CD4-positive, alpha-beta memory T cell (primary cell): ENCODE measurements around the gene TUBGCP4. TPM values are rescaled to one million over a fixed set of nuclear protein-coding genes. Genes with fewer than 3 reads are reported as not detected.

Source experiments
- CTCF ChIA-PET: fragments of 350-600 bp; sonication (Branson Sonifier 250); formaldehyde crosslinking; loops from one replicate; lab custom pipeline; 2021; ENCODE audit warnings: inconsistent platforms; ENCODE audit not compliant: partially characterized antibody; lab: Charles Lee
- POLR2A ChIA-PET: fragments of 350-600 bp; sonication (Branson Sonifier 250); formaldehyde crosslinking; loops from one replicate; lab custom pipeline; 2021; ENCODE audit not compliant: partially characterized antibody; lab: Charles Lee
- DNase-seq, 5 donors: peaks; one replicate each; pipeline versions ENCODE4 v3.0.0 to v3.0.0-alpha.2; 2020 to 2022; ENCODE audit warnings: mixed read lengths in 1 of 5
- H3K27ac ChIP-seq: one replicate; pipeline ENCODE4 v1.7.0; 2013; ENCODE audit warnings: low read depth, low read length
- H3K27me3 ChIP-seq: 2 replicates; pipeline ENCODE4 v1.7.0; 2013; ENCODE audit warnings: mild to moderate bottlenecking, low read length, moderate library complexity; ENCODE audit not compliant: insufficient read depth
- H3K36me3 ChIP-seq: 2 replicates; pipeline ENCODE4 v1.7.0; 2013; ENCODE audit warnings: mild to moderate bottlenecking, low read length, moderate library complexity; ENCODE audit not compliant: insufficient read depth
- H3K4me1 ChIP-seq: 2 replicates; pipeline ENCODE4 v1.7.0; 2013; ENCODE audit warnings: mild to moderate bottlenecking, low read length, moderate library complexity; ENCODE audit not compliant: insufficient read depth
- H3K4me3 ChIP-seq, 2 donors: one replicate each; pipeline ENCODE4 v1.7.0; 2013; ENCODE audit warnings: low read length in 2 of 2, mild to moderate bottlenecking in 1 of 2
- H3K9me3 ChIP-seq, 2 donors: one replicate each; pipeline ENCODE4 v1.7.0; 2013; ENCODE audit warnings: low read length in 2 of 2, control low read depth in 1 of 2; ENCODE audit not compliant: control insufficient read depth in 1 of 2
- H3K27ac Mint-ChIP-seq, 7 donors: one replicate each; pipeline ENCODE4 v1.8.0; 2020 to 2021; ENCODE audit warnings: mixed read lengths in 7 of 7, mild to moderate bottlenecking in 6 of 7, inconsistent platforms in 3 of 7, moderate library complexity in 3 of 7
- H3K27me3 Mint-ChIP-seq, 2 donors: one replicate each; pipeline ENCODE4 v1.8.0; 2020 to 2021; ENCODE audit warnings: mixed read lengths in 2 of 2
- H3K36me3 Mint-ChIP-seq, 2 donors: one replicate each; pipeline ENCODE4 v1.8.0; 2020 to 2021; ENCODE audit warnings: mixed read lengths in 2 of 2, inconsistent platforms in 1 of 2, mild to moderate bottlenecking in 1 of 2
- H3K4me1 Mint-ChIP-seq, 4 donors: one replicate each; pipeline ENCODE4 v1.8.0; 2020 to 2021; ENCODE audit warnings: mixed read lengths in 4 of 4, mild to moderate bottlenecking in 1 of 4
- H3K4me3 Mint-ChIP-seq, 8 donors: one replicate each; pipeline ENCODE4 v1.8.0; 2020 to 2021; ENCODE audit warnings: mixed read lengths in 8 of 8, mild to moderate bottlenecking in 7 of 8, moderate library complexity in 6 of 8, inconsistent platforms in 3 of 8
- H3K9me3 Mint-ChIP-seq, 8 donors: one replicate each; pipeline ENCODE4 v1.8.0; 2020 to 2021; ENCODE audit warnings: mixed read lengths in 8 of 8, mild to moderate bottlenecking in 5 of 8, inconsistent platforms in 3 of 8, moderate library complexity in 1 of 8
- intact Hi-C: fragments of 100-400 bp; cut with micrococcal nuclease; formaldehyde crosslinking; loops from one replicate; pipeline ENCODE4 v1.15.1; 2023
- polyA plus RNA-seq, 2 donors: library from polyadenylated mRNA; unstranded; fragments of 300-500 nt; fragmentation: Illumina TruSeq; gene quantifications; one replicate each; pipeline ENCODE4 v1.2.3, GENCODE V29; 2021
- total RNA-seq, 2 experiments: library from RNA; stranded (reverse); gene quantifications; one replicate each; pipeline ENCODE4 v1.2.3, GENCODE V29; 2021

TUBGCP4 gene
- total and polyA plus RNA-seq, 4 experiments from 2014 or later, result 10.2 to 23.9 (median 17.9) TPM

DNA sequence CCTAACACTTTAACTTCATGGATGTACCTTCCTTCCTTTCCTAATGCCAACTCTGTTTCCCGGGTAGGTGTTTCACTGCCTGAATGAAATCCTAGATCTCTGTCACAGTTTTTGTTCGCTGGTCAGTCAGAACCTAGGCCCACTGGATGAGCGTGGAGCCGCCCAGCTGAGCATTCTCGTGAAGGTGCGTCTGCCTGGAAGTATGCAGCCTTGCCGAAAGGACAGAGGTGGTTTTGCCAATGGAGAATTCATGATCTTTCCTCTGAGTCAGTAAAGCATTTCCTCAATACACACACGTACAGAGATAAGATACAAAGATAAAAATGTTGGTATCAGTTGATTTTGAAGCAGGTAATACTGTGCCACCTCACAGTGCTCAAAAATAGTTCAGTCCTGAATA is 32.7 kb downstream of the TUBGCP4 start:
- no peak for DNase-seq
- Mint-ChIP-seq H3K9me3 (no peaks in the 10 kb centered on the region), H3K27me3 (no peaks in the 10 kb centered on the region), H3K36me3 (peaks cover 73 to 86% of the 10 kb centered on the region in 2 donors), H3K4me1 (peaks cover 5 to 8% (median 7%) of the 10 kb centered on the region in 4 donors), H3K27ac (peak overlapping the region in 5 of 7 donors; percentile 25 to 81 (median 65)), H3K4me3 (no peak overlapping the region)
- Histone ChIP-seq H3K4me1 (no peaks in the 10 kb centered on the region), H3K27ac (no peak overlapping the region), H3K9me3 (no peaks in the 10 kb centered on the region), H3K4me3 (no peak overlapping the region), H3K27me3 (no peaks in the 10 kb centered on the region), H3K36me3 (peaks cover 59% of the 10 kb centered on the region)
- CTCF ChIA-PET, result interaction anchor here (0.8 kb wide), 1 partner anchor 110 kb away, joined by 3 read pairs; no protein-coding TSS in a partner anchor
- intact Hi-C loops, result no loop called here
- POLR2A ChIA-PET, result no interaction called here

DNA sequence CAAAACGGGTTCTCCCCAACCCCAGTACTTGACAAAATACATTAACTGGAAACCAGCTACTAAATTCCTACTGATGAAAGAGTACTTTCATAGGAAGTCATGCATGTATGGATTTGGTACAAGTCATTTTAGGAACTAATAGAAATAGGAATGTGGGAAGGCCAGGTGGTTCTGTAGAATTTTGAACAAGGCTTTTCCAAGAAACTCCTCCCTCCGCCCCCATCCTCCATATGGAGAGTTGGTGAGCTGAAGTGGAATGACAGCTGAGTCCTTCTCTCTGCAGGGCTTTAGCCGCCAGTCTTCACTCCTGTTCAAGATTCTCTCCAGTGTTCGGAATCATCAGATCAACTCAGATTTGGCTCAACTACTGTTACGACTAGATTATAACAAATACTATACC is 33.2 kb downstream of the TUBGCP4 start:
- Histone ChIP-seq H3K27ac (no peak overlapping the region), H3K27me3 (no peaks in the 10 kb centered on the region), H3K4me1 (no peaks in the 10 kb centered on the region), H3K4me3 (no peak overlapping the region), H3K9me3 (no peaks in the 10 kb centered on the region), H3K36me3 (peaks cover 61% of the 10 kb centered on the region)
- H3K27ac Mint-ChIP-seq, result peak overlapping the region in 5 of 7 donors; percentile 22 to 81 (median 71)
- peaks cover 5 to 8% (median 7%) of the 10 kb centered on the region in 4 donors for H3K4me1 Mint-ChIP-seq
- no peak overlapping the region for H3K4me3 Mint-ChIP-seq
- ChIA-PET POLR2A (no interaction called here), CTCF (interaction anchor here (0.8 to 1.4 kb wide), 2 partner anchors 28 to 110 kb away, joined by 3 read pairs; no protein-coding TSS in a partner anchor)
- intact Hi-C loops, result no loop called here
- no peaks in the 10 kb centered on the region for H3K27me3 Mint-ChIP-seq
- peaks cover 78 to 86% of the 10 kb centered on the region in 2 donors for H3K36me3 Mint-ChIP-seq
- DNase-seq, result no peak
- H3K9me3 Mint-ChIP-seq, result no peaks in the 10 kb centered on the region

DNA sequence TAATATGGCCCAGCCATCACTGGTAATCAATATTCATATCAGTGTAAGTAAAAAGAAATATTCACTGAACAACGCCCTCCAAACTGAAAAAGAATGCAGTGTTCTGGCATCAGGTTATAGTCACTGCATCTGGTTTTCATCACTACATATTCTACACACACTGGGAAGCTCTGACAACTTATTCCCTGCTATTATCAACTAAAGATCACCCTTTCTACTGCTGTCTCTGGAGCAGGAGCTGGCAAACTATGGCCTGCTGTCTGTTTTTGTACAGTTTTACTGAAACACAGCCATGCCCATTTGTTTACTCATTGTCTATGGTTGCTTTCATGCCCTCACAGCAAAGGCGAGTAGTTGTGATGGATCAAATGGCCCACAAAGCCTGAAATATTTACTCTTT is 35.3 kb downstream of the TUBGCP4 start:
- H3K4me3 ChIP-seq, result no peak overlapping the region
- peak overlapping the region in 1 of 7 donors; percentile 71 for H3K27ac Mint-ChIP-seq
- no peaks in the 10 kb centered on the region for H3K9me3 Mint-ChIP-seq
- no peaks in the 10 kb centered on the region for H3K27me3 ChIP-seq
- ChIA-PET CTCF (interaction anchor here (1.4 kb wide), 1 partner anchor 105 kb away, joined by 3 read pairs; no protein-coding TSS in a partner anchor), POLR2A (interaction anchor here (0.5 kb wide), 1 partner anchor 1189 kb away, joined by 3 read pairs; no protein-coding TSS in a partner anchor)
- peaks cover 5 to 8% (median 7%) of the 10 kb centered on the region in 4 donors for H3K4me1 Mint-ChIP-seq
- no peak overlapping the region for H3K4me3 Mint-ChIP-seq
- no peak for DNase-seq
- intact Hi-C loops, result no loop called here
- peaks cover 73 to 93% of the 10 kb centered on the region in 2 donors for H3K36me3 Mint-ChIP-seq
- no peak overlapping the region for H3K27ac ChIP-seq
- H3K27me3 Mint-ChIP-seq, result no peaks in the 10 kb centered on the region
- no peaks in the 10 kb centered on the region for H3K4me1 ChIP-seq
- no peaks in the 10 kb centered on the region for H3K9me3 ChIP-seq
- H3K36me3 ChIP-seq, result peaks cover 64% of the 10 kb centered on the region

DNA sequence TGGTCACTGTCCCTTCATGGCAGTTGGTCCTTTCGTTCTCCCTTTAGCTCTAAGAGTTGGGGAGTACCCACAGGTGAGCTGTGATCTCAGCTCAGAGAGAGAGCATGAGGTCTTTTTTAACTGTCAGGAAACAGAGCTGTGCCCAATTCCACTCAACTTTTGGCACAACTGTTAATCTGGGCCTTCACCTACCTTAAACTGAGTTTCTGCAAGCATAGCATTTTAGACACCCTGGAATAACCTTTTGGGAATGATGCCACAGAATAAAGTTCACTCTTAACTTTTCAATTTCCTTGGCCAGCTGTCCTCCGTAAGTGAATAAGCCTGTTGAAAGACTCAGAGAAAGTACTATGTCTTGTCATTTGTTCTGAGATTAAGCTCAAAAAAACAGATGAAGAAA is 35.9 kb downstream of the TUBGCP4 start:
- peaks cover 71 to 93% of the 10 kb centered on the region in 2 donors for H3K36me3 Mint-ChIP-seq
- ChIA-PET CTCF (interaction anchor here (0.8 to 1.4 kb wide), 2 partner anchors 104 to 370 kb away, joined by 3 read pairs; partner anchors contain the start of gene ELL3), POLR2A (no interaction called here)
- peaks cover 5 to 8% (median 7%) of the 10 kb centered on the region in 4 donors for H3K4me1 Mint-ChIP-seq
- no peak overlapping the region for H3K4me3 Mint-ChIP-seq
- Histone ChIP-seq H3K4me3 (no peak overlapping the region), H3K27ac (no peak overlapping the region), H3K27me3 (no peaks in the 10 kb centered on the region), H3K4me1 (no peaks in the 10 kb centered on the region), H3K9me3 (no peaks in the 10 kb centered on the region), H3K36me3 (peaks cover 58% of the 10 kb centered on the region)
- H3K27me3 Mint-ChIP-seq, result no peaks in the 10 kb centered on the region
- intact Hi-C loops, result no loop called here
- no peaks in the 10 kb centered on the region for H3K9me3 Mint-ChIP-seq
- peak overlapping the region in 1 of 7 donors; percentile 15 for H3K27ac Mint-ChIP-seq
- no peak for DNase-seq

GRCh38 chr15:43408789-43409188 is 37.9 kb downstream of the TUBGCP4 start:
- Mint-ChIP-seq H3K9me3 (peaks cover 0 to 1% (median 0%) of the 10 kb centered on the region in 8 donors), H3K27ac (peak overlapping the region in 3 of 7 donors; percentile 5 to 65 (median 46)), H3K4me3 (no peak overlapping the region), H3K27me3 (no peaks in the 10 kb centered on the region), H3K36me3 (peaks cover 68 to 94% of the 10 kb centered on the region in 2 donors), H3K4me1 (peaks cover 3 to 8% (median 6%) of the 10 kb centered on the region in 4 donors)
- no peak for DNase-seq
- intact Hi-C loops, result no loop called here
- ChIA-PET CTCF (interaction anchor here (2.1 kb wide), 1 partner anchor 32 kb away, joined by 7 read pairs; no protein-coding TSS in a partner anchor), POLR2A (no interaction called here)
- Histone ChIP-seq H3K9me3 (no peaks in the 10 kb centered on the region), H3K4me3 (no peak overlapping the region), H3K4me1 (no peaks in the 10 kb centered on the region), H3K27ac (no peak overlapping the region), H3K27me3 (no peaks in the 10 kb centered on the region), H3K36me3 (peaks cover 54% of the 10 kb centered on the region)

GRCh38 chr15:43410572-43411214 is 39.8 kb downstream of the TUBGCP4 start:
- intact Hi-C loops, result no loop called here
- Mint-ChIP-seq H3K4me1 (peaks cover 0 to 5% (median 2%) of the 10 kb centered on the region in 4 donors), H3K4me3 (no peak overlapping the region), H3K27ac (peak overlapping the region in 3 of 7 donors; percentile 18 to 89 (median 53)), H3K27me3 (no peaks in the 10 kb centered on the region), H3K36me3 (peaks cover 66 to 92% of the 10 kb centered on the region in 2 donors), H3K9me3 (peaks cover 0 to 1% (median 0%) of the 10 kb centered on the region in 8 donors)
- no peak for DNase-seq
- CTCF ChIA-PET, result interaction anchor here (0.6 to 2.1 kb wide), 2 partner anchors 34 to 180 kb away, joined by 3 to 7 read pairs; no protein-coding TSS in a partner anchor
- Histone ChIP-seq H3K27me3 (no peaks in the 10 kb centered on the region), H3K9me3 (no peaks in the 10 kb centered on the region), H3K4me3 (no peak overlapping the region), H3K36me3 (peaks cover 49% of the 10 kb centered on the region), H3K27ac (no peak overlapping the region), H3K4me1 (no peaks in the 10 kb centered on the region)
- POLR2A ChIA-PET, result no interaction called here

DNA sequence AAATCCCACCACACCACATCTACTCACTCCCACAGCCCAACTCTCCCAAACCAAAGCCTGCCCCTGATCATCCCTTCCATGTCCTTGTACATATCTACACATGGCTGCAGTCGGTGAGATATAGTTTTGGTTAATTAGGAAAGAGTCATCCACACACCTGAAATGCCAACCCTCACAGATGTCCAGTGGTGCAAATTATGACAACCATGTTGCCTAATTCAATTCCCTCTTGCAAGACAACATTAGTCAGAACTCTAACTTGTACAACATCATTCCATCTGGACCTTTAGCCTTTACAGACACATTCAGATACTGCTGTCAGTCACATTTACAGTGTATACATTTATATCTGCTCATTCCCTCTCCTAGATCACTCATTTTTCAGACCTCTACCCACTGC is 41.2 kb downstream of the TUBGCP4 start:
- ChIA-PET POLR2A (no interaction called here), CTCF (no interaction called here)
- H3K4me3 ChIP-seq, result no peak overlapping the region
- no peaks in the 10 kb centered on the region for H3K27me3 ChIP-seq
- intact Hi-C loops, result no loop called here
- H3K27ac Mint-ChIP-seq, result peak overlapping the region in 6 of 7 donors; percentile 14 to 74 (median 62)
- H3K9me3 ChIP-seq, result no peaks in the 10 kb centered on the region
- peaks cover 63 to 91% of the 10 kb centered on the region in 2 donors for H3K36me3 Mint-ChIP-seq
- H3K4me1 ChIP-seq, result no peaks in the 10 kb centered on the region
- H3K4me3 Mint-ChIP-seq, result no peak overlapping the region
- no peaks in the 10 kb centered on the region for H3K27me3 Mint-ChIP-seq
- H3K27ac ChIP-seq, result no peak overlapping the region
- peaks cover 0 to 1% (median 0%) of the 10 kb centered on the region in 8 donors for H3K9me3 Mint-ChIP-seq
- DNase-seq, result no peak
- peaks cover 0 to 5% (median 2%) of the 10 kb centered on the region in 4 donors for H3K4me1 Mint-ChIP-seq
- peaks cover 48% of the 10 kb centered on the region for H3K36me3 ChIP-seq
